ENCODE data around the gene KLHL30.
A peak's percentile ranks its signal among the peaks of the same experiment; 100 is the strongest.
"Not testable (repeated sequence)": the region's sequence is repeated elsewhere in the genome, so short reads cannot be mapped to it uniquely, and the experiment has no call there.

Gene KLHL30

GRCh38 chr2:238163481-238164198 is 25.2 kb downstream of the KLHL30 start:
- no peak for DNase-seq

- no peak for DNase-seq
Measured at GRCh38 chr2:238164906-238165287, 26.4 kb downstream of the KLHL30 start.

DNA sequence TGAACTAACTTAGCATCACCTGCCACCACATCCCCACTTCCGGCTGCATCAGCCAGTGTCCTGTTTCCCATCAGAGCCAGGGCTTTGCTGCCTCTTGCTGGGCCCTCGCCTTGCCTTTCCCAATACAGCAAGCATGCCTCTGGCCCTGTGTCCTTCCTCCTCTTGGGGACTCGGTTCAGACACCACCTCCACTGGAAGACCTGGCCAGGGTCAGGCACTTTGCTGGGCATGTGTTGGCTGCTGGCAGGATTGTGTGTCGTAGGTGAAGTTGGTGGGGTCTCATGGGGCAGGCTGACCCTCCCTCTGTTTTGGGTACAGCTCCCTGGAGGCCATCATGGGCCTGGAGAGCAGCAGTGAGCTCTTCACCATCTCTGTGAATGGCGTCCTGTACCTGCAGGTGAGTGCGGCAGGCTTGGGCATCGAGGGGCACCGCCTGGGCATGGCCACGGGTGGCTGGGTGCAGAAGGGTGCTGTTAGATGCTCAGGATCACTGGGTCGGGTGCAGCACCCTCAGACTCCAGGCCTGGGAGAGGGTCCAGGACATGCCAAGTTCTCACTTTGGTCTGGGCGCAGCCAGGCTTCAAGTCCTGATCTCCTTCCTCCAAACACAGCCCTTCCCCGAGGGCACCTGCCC is 26.9 kb downstream of the KLHL30 start:
- no peak for DNase-seq

DNA sequence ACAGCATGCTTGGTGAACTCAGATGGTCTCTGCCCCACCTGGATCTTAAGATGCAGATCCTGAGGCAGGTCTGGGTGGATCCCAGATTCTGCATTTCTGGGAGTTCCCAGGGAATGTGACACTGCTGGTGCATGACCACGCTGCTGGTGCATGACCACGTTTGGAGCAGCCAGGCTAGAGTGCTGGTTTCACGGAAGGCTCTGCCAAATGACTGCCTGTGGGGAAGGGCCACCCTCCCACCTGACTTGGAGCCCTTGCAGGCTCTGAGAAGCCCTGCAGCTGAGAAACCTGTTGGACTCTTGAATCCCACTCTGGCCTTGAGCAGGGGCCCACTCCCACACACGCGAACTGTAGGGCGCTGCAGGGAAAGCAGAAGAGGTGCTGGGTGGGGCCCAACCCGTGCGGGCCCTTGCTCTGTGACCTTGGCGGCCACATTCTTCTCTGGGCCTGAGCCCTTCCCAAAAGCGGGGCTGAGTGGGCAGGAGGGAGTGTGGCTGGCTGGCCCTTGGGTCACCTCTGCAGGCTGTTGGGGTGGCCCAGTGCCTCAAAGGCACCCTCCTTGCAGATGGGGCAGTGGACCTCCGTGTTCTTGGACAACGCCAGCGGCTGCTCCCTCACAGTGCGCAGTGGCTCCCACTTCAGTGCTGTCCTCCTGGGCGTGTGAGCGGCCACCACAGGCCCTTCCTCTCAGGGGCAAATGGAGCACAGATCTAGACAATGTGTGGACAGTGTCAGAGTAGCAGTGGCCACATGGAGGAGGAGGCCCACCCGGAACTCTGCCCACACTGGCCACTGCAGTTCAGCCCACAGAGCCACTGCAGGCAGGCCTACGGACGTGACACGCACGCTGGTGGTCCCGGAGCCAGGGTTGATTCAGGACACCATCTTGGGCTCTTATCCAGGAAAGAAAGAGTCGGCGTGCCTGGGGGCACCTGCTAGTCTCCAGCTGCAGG is 28.2 kb downstream of the KLHL30 start:
- DNase-seq, result no peak

GRCh38 chr2:238167344-238167715 is 28.9 kb downstream of the KLHL30 start:
- no peak for DNase-seq

GRCh38 chr2:238167761-238168160 is 29.3 kb downstream of the KLHL30 start:
- DNase-seq, result no peak

DNA sequence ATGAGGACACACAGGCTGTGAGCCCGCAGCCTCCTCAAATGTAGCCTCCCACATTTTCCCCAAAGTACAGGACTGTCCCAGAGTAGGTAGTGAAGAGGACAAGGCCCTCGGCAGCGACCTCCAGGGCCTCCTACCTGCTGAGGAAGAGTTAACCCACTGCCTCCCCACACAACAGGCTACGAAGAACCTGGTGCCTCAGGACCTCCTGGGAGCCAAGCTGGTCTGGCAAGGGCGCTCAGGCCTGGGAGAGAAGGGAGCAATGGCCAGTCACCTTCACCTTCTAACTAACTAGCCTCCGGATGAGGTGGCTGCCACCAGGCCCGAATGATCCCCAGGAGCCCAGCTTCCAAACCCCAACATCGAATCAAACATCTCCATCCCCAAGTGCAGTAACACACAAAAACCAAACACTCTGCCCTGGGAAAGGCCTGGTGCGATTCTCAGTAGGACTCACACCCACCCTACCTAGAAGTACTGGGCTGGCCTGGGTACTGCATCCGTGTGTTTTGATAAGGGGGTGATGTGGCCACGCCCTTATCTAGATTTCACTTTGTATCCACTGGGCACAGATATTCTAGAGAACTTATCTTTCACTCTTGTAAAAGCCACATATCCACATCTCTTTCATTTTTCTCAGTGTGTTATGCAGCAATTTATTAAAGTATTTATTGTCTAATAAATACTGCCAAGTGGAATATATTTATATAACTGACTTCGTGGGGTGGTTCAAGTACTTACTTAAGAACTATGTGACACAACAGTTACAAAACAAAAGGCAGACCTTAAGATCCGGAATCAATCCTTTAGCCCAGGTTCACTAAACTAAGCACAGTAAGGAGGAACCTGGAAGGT is 30.0 kb downstream of the KLHL30 start:
- no peak for DNase-seq

GRCh38 chr2:238169048-238169707 is 30.7 kb downstream of the KLHL30 start:
- DNase-seq, result no peak

GRCh38 chr2:238169708-238170251 is 31.3 kb downstream of the KLHL30 start:
- peak; percentile 52 to 80 (median 55) for DNase-seq

GRCh38 chr2:238170386-238171071 is 32.1 kb downstream of the KLHL30 start:
- DNase-seq, result no peak

GRCh38 chr2:238171072-238171431 is 32.6 kb downstream of the KLHL30 start:
- DNase-seq, result not testable (repeated sequence)

DNA sequence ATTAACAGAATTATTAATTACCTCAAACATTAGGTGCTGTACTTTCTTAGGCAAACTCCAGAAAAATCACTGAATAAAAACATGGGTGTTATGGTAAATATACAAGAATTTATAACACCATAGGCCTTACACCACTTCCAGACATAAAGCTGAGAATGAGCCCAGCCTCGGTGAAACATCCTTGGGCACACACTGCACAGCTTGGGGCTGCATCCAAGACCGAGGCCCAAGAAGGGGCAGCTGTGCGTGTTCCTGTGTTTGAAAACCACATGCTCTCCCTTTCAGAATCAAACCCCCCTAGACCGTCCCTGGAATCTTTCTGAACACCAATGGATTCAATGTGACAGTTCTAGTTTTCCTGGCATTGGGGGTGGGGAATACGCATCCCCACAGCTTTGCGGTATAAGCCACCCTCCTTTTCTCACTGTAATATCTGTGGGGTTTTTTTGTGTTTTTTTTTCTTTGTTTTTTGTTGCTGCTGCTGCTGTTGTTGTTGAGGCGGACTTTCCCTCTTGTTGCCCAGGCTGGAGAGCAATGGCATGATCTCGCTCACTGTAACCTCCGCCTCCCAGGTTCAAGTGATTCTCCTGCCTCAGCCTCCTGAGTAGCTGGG is 33.2 kb downstream of the KLHL30 start:
- DNase-seq, result no peak

DNA sequence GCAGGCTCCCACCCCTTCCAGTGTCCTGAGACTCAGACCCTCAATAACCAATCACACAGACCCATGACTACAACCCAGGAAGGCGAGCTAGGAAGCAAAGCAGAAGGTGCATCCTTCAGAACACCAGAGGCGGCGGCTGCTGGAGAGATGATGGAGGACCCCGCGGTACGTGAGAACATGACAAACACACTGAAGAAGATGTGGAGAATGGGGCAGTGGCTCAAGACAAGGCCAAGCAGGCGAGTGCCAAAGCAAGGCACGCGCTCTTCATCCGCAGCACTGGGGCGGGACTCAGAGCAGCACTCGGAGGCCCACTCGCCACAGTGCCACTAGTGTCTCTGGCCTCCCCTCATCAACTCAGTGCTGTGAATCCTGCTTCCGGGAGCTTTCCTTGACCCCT is 34.0 kb downstream of the KLHL30 start:
- no peak for DNase-seq

- DNase-seq, result no peak
Measured at GRCh38 chr2:238173692-238174091, 35.2 kb downstream of the KLHL30 start.

DNA sequence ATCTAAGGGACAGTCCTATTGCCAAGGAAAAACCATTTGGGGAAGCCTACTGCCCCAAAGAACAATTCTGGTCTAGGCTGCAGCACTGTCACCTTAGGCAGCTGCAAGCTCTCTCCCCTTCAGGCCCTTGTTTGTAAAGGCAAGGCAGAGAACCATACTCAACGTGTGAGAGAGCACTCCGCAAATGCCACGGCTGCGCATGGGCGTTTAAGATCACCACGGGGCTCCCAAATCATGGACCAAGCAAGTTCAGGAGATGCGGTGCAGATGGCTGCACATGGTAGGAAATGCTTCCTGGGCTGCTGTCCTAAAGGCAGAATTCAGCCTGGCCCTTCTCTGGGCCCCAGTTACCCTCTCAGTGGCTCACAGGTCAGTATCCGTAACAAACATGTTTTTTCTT is 35.8 kb downstream of the KLHL30 start:
- no peak for DNase-seq

DNA sequence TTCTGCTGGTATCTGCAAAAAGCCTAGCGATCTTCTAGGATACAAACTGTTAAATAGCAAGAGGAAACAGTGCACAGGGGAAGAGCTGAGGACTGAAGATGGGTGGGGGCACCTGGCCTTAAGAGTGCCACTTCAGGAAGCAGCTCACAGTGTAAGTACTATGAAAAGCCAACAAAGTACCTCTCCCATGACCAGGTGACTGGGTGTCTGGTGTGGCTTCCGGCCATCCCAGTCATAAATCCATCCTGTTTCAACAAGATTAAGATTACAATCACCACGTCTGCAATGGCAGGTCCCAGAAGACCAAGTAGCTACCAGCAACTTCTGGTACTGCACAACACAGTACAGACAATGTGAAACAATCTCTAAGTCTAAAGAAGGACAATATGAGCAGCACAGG is 36.2 kb downstream of the KLHL30 start:
- DNase-seq, result no peak

GRCh38 chr2:238176613-238177012 is 38.1 kb downstream of the KLHL30 start:
- no peak for DNase-seq

DNA sequence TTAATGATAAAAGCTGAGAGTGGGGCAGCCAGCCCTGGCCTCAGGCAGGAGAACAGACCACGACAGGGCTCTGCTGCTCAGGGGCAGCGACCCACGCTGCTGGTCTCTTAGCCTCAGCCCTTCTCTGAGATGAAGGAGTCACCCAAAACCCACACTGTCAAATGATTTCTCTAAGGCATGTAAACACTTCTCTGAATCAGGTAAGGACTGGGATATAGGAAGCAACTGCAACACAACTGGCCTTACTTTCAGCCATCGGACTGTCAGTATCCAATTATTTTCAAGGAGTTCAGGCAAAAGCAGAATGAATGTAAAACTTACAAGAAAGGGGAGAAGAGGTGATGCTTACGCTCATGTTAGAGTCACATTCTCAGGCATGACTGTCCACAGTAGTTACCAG is 42.1 kb downstream of the KLHL30 start:
- DNase-seq, result no peak

DNA sequence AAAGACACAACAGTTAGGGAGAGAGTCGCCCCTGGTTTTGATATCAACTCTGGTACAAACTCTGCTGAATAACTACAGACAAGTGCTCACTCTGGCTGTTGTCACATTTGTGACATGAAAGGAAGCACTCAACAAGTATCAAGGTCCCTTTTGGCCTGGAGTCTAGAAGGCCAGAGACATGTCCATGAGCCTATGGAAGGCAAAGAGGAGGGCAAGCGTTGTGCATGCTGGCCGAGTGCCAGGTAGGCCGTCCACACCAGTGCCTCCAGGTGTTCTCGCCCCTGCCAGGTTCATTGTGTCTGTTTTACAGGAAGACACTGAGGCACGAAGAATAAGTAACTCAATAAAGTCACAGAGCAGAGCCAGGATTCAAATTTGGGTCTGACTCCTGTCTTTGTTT is 43.9 kb downstream of the KLHL30 start:
- no peak for DNase-seq

- DNase-seq, result no peak
Measured at GRCh38 chr2:238183821-238184220, 45.4 kb downstream of the KLHL30 start.
